GM21723 (cell line): ENCODE results near the gene KRTAP4-5.
"Not testable (repeated sequence)": the region's sequence is repeated elsewhere in the genome, so short reads cannot be mapped to it uniquely, and the experiment has no call there.

Experiments
- ATAC-seq: cut with Tn5 transposase; IDR thresholded peaks from one replicate; pipeline ENCODE4 v1.9.1; 2021; ENCODE audit warnings: mild to moderate bottlenecking, moderate library complexity; ENCODE audit not compliant: unreplicated experiment

KRTAP4-5 gene

GRCh38 chr17:41111151-41111885 lies 38.3 kb downstream of the KRTAP4-5 start:
- no peak for ATAC-seq

GRCh38 chr17:41108728-41109386 lies 40.8 kb downstream of the KRTAP4-5 start:
- not testable (repeated sequence) for ATAC-seq

GRCh38 chr17:41107941-41108450 lies 41.6 kb downstream of the KRTAP4-5 start:
- ATAC-seq, result no peak

GRCh38 chr17:41105347-41105746 lies 44.3 kb downstream of the KRTAP4-5 start, which contains the start of gene KRTAP4-9:
Gene KRTAP4-9, plus strand, starts transcription at chr17:41105389. Its CDS starts 0 bp downstream, at chr17:41105389.
- ATAC-seq, result not testable (repeated sequence)

- ATAC-seq, result not testable (repeated sequence)
Measured at GRCh38 chr17:41104386-41105038, 45.1 kb downstream of the KRTAP4-5 start.

- ATAC-seq, result no peak
Measured at GRCh38 chr17:41103896-41104295, 45.7 kb downstream of the KRTAP4-5 start.

GRCh38 chr17:41101586-41102259 lies 47.9 kb downstream of the KRTAP4-5 start, which contains the start of gene KRTAP4-16:
Gene KRTAP4-16, minus strand, starts transcription at chr17:41102209. Its CDS starts 0 bp downstream, at chr17:41102209.
- no peak for ATAC-seq

- not testable (repeated sequence) for ATAC-seq
Measured at GRCh38 chr17:41099682-41100480, 49.7 kb downstream of the KRTAP4-5 start.
